Tibial artery (tissue), 4 donors: ENCODE data around the gene COA5.

ENCODE experiments used
- DNase-seq, 2 donors: peaks; one replicate each; pipeline ENCODE4 v3.0.0-alpha.2; 2019
- H3K27ac ChIP-seq, 2 donors: fragments of 200-600 bp; sonication (generic) in 1 of 2; 1 replicate in 1 of 2; 2 replicates in 1 of 2; pipeline ENCODE4 v1.5.1; 2018 to 2019; ENCODE audit warnings: mild to moderate bottlenecking in 1 of 2
- H3K27me3 ChIP-seq, 2 donors: fragments of 200-600 bp; sonication (generic) in 1 of 2; one replicate each; pipeline versions ENCODE4 v1.5.1 to v1.6.0; 2016 to 2019
- H3K36me3 ChIP-seq, 3 donors: fragments of 200-600 bp; sonication (generic) in 2 of 3; one replicate each; pipeline ENCODE4 v1.5.1; 2016 to 2019; ENCODE audit warnings: mild to moderate bottlenecking in 2 of 3
- H3K4me1 ChIP-seq, 4 donors: fragments of 200-600 bp; sonication (generic) in 2 of 4; 1 replicate in 3 of 4; 2 replicates in 1 of 4; pipeline ENCODE4 v1.5.1; 2016 to 2019
- H3K4me3 ChIP-seq, 2 donors: fragments of 200-600 bp; sonication (generic) in 1 of 2; 1 replicate in 1 of 2; 2 replicates in 1 of 2; pipeline ENCODE4 v1.5.1; 2018 to 2019; ENCODE audit warnings: mild to moderate bottlenecking in 2 of 2
- H3K9me3 ChIP-seq, 3 donors: fragments of 200-600 bp; sonication (generic) in 1 of 3; one replicate each; pipeline ENCODE4 v1.5.1; 2016 to 2019
- intact Hi-C: fragments of 100-400 bp; cut with DNase I; formaldehyde crosslinking; loops from one replicate; pipeline ENCODE4 v1.15.0; 2023; ENCODE audit warnings: low total_unique reads
- TF ChIP-seq, protein P1 (sequence below), 2 experiments: fragments of 200-600 bp in 1 of 2; fragments of 450-650 bp in 1 of 2; IDR thresholded peaks; one replicate each; pipeline ENCODE4 v1.5.1; 2017 to 2019; ENCODE audit warnings: antibody characterized with exemption in 2 of 2, mild to moderate bottlenecking in 1 of 2, moderate library complexity in 1 of 2

The COA5 gene

DNA sequence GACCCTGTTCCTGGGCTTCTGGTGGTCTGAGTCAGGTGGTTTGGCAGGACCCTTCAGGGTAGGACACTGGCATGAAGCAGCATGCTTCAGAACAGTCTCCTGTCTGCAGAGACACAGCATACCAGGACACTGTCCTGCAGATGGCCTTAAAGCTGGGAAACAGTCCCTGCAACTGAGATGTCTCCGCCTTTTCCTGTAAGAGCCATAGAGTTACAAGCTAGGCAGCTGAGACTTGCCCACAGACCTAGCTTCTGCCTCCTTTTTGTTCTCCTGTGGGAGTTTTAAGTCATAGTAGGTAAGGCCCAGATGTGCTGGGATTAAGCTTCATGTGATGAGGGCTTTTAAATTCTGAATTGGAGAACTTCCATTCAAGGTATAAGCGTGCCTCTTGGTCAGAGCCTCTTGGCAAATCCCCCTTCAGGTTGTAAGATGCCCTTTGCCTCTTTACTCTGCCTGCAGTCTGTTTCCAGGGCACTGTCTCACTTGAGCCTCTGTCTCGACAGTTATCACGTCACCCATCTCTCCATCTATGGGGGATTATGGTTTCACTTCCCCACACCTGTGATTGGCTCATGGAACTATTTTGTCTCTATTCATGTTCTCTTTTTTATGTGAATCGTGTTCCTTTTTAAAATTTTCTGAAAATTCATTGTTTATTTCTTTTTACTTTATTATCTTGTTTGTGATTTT is 51.8 kb downstream of the COA5 start:
- Histone ChIP-seq H3K9me3 (no peaks in the 10 kb centered on the region), H3K27me3 (no peaks in the 10 kb centered on the region), H3K4me1 (peaks cover 0 to 24% (median 8%) of the 10 kb centered on the region in 4 donors), H3K27ac (no peak overlapping the region), H3K4me3 (no peak overlapping the region), H3K36me3 (peaks cover 40 to 67% (median 47%) of the 10 kb centered on the region in 3 donors)
- TF ChIP-seq, protein P1, sequence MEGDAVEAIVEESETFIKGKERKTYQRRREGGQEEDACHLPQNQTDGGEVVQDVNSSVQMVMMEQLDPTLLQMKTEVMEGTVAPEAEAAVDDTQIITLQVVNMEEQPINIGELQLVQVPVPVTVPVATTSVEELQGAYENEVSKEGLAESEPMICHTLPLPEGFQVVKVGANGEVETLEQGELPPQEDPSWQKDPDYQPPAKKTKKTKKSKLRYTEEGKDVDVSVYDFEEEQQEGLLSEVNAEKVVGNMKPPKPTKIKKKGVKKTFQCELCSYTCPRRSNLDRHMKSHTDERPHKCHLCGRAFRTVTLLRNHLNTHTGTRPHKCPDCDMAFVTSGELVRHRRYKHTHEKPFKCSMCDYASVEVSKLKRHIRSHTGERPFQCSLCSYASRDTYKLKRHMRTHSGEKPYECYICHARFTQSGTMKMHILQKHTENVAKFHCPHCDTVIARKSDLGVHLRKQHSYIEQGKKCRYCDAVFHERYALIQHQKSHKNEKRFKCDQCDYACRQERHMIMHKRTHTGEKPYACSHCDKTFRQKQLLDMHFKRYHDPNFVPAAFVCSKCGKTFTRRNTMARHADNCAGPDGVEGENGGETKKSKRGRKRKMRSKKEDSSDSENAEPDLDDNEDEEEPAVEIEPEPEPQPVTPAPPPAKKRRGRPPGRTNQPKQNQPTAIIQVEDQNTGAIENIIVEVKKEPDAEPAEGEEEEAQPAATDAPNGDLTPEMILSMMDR (IDR thresholded peaks at IDR 0.05): no peak
- DNase-seq: peak in 1 of 2 donors; percentile 2
- intact Hi-C loops: no loop called here

GRCh38 chr2:98555696-98556095 is 52.6 kb downstream of the COA5 start:
- H3K4me1 ChIP-seq: peaks cover 0 to 16% (median 4%) of the 10 kb centered on the region in 4 donors
- DNase-seq: peak; percentile 12 to 32
- intact Hi-C loops: no loop called here
- H3K27me3 ChIP-seq: no peaks in the 10 kb centered on the region
- TF ChIP-seq, protein P1 (IDR thresholded peaks at IDR 0.05): no peak
- H3K9me3 ChIP-seq: no peaks in the 10 kb centered on the region
- no peak overlapping the region for H3K27ac ChIP-seq
- peaks cover 40 to 70% (median 47%) of the 10 kb centered on the region in 3 donors for H3K36me3 ChIP-seq
- no peak overlapping the region for H3K4me3 ChIP-seq

DNA sequence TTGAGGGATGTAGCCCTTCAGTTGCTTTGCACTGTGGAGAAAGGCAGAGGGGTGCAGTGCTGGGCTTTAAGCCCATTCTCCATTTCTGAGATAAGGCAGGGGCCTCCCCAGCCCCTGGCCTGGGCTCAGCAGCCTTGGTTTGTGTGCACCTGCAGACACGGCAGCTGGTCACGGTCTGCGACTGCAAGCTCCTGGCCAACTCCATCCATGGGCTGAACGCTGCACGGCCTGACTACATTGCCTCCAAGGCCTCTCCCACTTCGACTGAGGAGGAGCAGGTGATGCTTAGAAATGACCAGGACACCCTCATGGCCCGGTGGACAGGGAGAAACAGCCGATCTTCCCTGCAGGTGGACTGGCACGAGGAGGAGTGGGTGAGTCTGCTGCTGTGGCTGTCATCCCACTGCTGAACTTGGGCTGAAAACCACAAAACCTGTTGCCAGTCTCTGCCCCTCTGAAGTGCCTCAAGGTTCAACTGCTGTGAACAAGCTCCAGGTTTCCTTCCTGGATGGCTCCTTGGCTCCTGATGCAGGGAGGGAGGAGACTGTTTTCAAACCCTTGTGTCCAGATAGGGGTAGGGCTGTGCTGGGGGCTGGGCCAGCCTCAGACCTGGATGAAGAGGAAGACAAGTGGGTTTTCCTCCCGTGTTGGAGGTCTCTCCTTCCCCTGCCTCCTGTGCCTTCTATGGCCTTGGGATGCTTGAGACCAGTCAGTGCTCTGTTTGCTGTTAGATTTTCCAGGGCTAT is 54.0 kb downstream of the COA5 start:
- Histone ChIP-seq H3K27me3 (no peaks in the 10 kb centered on the region), H3K36me3 (peaks cover 45 to 84% (median 57%) of the 10 kb centered on the region in 3 donors), H3K27ac (no peak overlapping the region), H3K9me3 (no peaks in the 10 kb centered on the region), H3K4me3 (no peak overlapping the region), H3K4me1 (peaks cover 0 to 2% (median 0%) of the 10 kb centered on the region in 4 donors)
- intact Hi-C loops: no loop called here
- DNase-seq: peak; percentile 13 to 46
- TF ChIP-seq, protein P1 (IDR thresholded peaks at IDR 0.05): no peak

DNA sequence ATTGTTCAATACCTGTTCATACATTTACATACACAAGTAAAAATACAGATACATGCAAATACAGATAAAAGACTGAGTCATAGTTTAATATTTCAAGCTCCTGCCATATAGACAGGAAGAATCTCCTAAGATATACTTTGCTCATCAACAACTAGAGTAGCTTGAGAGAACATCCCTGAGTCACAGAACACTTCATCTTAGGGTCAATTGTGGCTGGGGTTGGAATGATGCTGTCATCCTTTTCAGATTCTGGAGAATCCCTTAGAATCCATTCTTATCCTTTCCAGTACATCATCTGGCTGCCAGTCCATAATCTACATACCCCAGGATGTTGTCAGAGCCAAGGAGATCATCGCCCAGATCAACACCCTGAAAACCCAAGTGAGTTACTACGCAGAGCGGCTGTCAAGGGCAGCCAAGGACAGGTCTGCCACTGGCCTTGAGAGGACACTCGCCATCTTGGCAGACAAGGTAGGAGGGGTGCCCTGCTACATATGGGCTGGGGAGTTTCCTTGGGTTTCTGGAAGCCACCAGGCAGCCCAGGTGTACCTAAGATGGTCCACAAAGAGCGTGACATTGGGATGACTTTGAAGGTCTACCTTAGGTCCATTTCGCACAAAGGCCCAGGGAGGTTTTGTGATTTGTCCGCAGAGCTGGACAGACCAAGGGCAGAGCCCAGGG is 55.7 kb downstream of the COA5 start:
- Histone ChIP-seq H3K4me1 (no peaks in the 10 kb centered on the region), H3K27me3 (no peaks in the 10 kb centered on the region), H3K27ac (no peak overlapping the region), H3K9me3 (no peaks in the 10 kb centered on the region), H3K36me3 (peaks cover 46 to 94% (median 65%) of the 10 kb centered on the region in 3 donors), H3K4me3 (no peak overlapping the region)
- intact Hi-C loops: no loop called here
- TF ChIP-seq, protein P1 (IDR thresholded peaks at IDR 0.05): no peak
- DNase-seq: peak; percentile 11 to 35

- H3K36me3 ChIP-seq: peaks cover 46 to 94% (median 77%) of the 10 kb centered on the region in 3 donors
- DNase-seq: peak in 1 of 2 donors; percentile 0
- no peaks in the 10 kb centered on the region for H3K9me3 ChIP-seq
- H3K4me1 ChIP-seq: no peaks in the 10 kb centered on the region
- no peak overlapping the region for H3K4me3 ChIP-seq
- TF ChIP-seq, protein P1 (IDR thresholded peaks at IDR 0.05): no peak
- H3K27ac ChIP-seq: no peak overlapping the region
- intact Hi-C loops: no loop called here
- H3K27me3 ChIP-seq: no peaks in the 10 kb centered on the region
Measured at GRCh38 chr2:98551316-98551715, 57.0 kb downstream of the COA5 start.
